Measurements from ENCODE around the gene PYGB.
"Not testable (repeated sequence)": the region's sequence is repeated elsewhere in the genome, so short reads cannot be mapped to it uniquely, and the experiment has no call there.

The PYGB gene

DNA sequence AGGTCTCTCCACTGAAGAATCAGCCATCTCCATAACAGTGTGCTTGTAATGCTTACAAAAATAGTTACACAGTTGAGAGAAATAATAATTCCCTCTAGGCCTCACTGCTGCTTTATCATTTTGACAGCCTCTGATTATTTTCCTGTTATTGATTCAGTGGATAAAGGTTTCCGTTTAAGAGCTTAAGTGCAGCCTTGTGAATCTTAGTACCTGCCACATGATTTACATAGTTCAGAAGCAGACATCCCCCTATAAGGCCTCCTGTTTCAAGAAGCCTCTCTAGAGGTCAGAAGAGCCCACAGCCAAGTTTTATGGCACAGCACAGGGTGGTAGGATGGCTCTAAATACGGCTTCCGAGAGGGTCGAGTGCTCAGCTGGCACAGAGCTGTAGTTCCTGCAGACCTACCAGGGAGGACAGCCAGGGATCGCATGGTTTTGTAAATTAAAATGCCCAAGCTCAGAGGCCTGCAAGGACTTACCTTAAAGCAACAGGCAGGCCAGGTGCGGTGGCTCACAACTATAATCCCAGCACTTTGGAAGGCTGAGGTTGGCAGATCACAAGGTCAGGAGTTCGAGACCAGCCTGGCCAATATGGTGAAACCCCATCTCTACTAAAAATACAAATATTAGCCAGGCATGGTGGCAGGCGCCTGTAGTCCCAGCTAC is 17.6 kb upstream of the PYGB start:
- ATAC-seq, result no peak

DNA sequence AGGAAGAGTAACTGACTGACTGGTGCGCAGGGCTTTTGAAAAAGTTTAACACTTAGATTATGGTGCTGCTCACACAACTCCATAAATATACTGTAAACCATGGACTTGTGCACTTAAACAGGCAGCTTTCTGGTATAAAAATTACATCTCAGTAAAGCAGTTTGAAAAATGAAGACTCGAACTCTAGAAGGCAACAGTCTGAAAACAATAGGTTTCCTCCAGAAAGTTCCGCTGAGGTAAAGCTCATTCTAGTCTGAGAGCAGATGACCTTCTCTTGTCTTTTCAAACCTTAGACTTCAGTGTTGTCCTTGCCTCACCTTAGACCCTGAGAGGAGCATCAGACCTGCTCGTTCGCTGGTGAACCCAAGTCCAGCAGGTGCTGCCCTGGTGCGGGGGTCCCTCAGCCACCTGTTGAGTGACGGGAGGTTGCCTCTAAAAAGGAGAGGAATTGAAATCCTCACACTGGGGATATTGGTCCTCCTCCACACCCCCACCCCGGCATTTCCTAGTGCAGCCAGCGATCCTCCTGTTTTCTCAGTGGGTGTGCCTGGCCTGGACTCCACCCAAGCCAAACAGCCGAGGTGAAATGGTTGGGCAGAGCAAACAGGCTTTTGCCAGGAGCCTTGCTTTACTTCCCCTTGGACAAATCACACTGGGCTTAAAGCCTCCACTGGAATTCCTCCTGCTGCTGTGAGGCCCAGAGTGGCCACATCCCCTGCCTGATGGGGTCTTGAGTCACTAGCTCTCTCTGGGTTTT is 14.7 kb upstream of the PYGB start:
- ATAC-seq, result no peak

DNA sequence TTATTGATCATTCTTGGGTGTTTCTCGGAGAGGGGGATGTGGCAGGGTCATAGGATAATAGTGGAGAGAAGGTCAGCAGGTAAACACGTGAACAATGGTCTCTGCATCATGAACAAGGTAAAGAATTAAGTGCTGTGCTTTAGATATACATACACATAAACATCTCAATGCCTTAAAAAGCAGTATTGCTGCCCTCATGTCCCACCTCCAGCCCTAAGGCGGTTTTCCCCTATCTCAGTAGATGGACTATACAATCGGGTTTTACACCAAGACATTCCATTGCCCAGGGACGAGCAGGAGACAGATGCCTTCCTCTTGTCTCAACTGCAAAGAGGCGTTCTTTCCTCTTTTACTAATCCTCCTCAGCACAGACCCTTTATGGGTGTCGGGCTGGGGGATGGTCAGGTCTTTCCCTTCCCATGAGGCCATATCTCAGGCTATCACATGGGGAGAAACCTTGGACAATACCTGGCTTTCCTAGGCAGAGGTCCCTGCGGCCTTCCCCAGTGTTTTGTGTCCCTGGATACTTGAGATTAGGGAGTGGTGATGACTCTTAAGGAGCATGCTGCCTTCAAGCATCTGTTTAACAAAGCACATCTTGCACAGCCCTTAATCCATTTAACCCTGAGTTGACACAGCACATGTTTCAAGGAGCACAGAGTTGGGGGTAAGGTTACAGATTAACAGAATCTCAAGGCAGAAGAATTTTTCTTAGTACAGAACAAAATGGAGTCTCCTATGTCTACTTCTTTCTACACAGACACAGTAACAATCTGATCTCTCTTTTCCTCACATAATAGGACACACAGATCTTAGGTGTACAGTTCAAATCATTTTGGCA is 13.7 kb upstream of the PYGB start:
- not testable (repeated sequence) for ATAC-seq

DNA sequence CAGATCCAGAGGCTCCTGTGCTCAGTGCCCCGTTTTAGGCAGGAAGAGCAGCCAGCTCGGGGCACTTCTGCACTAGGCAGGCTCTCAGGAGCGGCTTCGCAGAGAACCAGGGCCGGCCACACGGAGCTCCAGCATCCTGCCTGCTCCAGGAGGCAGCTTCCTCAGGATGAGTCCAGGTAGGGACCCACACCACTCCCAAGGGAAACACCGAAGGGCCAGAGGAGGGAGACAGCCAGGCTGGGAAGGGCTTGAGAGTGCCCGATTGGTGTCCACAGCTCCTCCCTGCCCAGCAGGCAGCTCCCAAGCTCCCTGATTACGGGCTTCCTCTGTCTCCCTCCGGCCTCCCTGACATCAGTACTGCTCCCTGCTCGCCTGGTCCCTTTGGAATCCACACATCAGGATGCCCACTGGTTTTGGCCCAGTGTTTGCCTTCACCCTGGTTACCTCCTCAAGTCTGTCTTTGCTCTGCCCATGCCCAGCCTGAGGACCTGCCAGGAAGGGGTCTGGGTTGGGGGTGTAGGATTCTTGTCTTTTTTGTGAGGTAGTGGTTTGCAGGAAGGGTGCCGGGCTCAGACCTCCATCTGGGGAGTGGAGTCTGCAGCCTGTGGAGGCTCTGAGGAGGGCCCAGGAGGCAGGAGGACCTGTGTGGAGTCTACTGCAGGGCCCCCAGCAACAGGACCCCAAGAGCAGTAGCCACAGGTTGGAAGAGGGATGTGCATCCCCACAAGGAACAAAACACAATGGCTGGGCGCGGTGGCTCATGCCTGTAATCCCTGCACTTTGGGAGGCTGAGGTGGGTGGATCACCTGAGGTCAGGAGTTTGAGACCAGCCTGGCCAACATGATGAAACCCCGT is 11.2 kb upstream of the PYGB start:
- no peak for ATAC-seq

DNA sequence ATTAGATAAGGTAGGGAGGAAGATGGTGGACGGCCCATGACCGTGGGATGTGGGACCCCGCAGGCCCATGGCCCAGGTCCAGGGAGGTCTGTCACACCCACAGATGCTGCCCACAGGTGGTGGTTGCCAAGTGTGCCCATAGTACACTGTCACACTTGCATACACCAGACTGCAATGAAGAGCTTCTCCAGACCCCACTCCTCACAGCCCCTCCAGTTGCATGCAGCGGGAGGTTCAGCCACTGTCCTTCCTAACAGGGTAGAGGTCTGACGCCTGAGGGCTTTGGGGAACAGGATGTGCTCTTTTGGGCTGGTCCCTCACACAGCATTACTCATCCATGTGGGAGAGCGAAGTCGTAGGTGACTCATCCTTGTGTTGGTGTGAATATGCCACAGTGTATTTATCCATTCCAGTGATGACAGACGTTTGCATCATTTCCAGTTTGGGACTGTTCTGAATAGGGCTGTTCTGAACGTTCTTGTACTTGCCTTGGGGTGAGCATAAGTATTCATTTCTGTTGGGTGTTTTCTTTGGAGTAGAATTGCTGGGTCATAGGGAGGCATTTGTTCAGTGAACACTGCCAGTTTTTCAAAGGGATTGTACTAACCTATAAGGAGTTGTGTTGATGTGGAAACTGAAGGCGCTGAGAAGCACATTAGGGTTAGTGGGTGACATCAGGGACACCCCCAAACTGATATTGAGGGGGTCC is 10.1 kb upstream of the PYGB start:
- peak; percentile 98 to 99 for ATAC-seq

DNA sequence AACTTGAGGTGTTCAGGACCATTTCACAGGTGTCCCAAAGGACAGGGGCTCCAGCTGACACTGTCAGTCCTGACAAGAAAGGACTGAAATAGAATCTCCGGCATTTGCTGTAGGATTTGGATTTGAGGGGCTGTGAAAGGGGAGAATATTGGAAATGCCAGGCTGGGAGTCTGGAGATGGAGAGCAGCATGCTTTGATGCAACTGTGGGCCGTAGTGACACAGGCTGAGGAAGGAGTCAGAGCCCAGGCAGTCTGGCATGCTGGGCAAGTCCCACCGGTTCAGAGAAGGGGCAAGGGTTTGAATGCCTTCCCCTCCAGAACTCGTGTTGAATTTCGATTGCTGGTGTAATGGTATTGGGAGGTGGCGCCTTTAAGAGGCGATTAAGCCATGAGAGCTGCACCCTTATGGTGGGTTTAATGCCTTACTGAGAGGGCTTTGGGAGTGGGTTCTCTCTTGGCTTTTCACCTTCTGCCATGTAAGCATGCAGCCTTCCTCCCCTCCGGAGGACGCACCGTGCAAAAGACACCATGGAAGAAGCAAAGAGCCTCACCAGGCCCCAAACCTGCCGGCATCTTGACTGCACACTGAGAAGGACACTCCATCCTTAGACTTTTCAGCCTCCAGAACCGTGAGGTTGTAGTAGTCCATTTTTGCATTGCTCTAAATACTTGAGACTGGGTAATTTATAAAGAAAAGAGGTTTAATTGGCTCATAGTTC is 9.4 kb upstream of the PYGB start:
- ATAC-seq, result no peak

DNA sequence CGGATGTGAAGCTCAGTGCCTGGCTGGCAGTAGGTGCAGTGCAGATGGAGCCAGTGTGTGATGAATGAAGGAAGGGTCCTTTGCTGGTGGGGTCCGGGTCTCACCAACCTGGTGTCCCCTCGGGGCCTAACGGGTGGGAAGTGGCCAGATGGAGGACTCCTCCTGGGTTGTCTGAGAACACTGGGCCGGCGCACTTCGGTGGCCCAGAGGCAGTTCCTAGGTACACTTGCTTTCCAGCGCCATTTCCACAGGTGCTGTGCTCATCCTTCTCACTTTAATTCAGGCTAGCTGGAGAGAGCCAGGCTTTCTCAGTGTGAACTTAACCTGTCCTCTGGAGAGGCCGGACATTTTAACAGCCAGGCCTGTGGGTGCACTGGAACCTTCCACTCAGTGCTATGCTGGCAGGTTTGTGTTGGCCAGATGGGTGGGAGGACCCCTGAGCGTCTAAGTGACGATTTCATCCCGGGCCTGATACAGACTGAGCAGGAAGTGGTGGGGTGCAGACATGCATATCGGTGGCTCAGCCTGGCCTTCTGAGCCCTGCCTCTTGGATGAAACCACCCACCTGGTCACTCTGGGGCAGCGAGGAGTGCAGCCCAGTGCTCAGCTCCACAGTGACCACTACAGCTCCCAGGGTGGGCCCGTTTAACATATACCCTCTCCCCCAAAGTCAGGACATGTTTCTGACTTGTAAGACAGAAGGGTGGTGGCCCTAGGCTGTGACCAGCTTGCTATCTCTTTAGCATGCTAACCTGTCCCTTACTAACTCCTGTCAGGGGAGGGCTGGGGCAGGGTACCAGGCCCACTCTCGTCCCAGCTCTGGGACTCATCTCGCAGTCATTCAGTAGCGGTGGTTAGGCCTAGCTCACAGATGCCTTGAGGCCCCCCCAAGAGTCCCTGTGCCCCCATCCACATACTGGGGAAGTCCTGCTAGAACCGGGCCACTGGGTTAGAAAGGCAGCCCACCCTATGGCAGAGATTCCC is 8.2 kb upstream of the PYGB start:
- ATAC-seq, result no peak

DNA sequence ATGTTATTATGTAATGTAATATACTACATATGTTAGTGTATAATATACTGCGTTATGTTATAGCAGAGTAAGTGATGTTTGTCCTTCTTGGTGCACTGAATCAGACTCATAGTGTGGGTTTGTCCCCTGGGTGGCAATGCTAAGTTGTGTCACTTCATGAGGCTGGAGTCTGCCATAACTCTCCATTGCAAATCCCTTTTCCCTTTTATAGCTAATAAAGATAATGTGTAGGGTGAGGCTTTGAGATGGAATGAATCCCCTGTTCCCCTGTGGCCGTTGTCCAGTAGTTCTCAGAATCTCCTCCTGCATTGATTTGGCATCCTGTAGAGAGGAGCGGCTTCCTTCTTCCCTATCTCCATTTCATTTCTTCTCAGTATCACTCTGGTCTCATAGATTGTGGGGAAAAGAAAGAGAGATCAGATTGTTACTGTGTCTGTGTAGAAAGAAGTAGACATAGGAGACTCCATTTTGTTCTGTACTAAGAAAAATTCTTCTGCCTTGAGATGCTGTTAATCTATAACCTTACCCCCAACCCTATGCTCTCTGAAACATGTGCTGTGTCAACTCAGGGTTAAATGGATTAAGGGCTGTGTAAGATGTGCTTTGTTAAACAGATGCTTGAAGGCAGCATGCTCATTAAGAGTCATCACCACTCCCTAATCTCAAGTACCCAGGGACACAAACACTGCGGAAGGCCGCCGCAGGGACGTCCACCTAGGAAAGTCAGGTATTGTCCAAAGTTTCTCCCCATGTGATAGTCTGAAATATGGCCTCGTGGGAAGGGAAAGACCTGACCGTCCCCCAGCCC is 6.8 kb upstream of the PYGB start:
- ATAC-seq, result not testable (repeated sequence)

DNA sequence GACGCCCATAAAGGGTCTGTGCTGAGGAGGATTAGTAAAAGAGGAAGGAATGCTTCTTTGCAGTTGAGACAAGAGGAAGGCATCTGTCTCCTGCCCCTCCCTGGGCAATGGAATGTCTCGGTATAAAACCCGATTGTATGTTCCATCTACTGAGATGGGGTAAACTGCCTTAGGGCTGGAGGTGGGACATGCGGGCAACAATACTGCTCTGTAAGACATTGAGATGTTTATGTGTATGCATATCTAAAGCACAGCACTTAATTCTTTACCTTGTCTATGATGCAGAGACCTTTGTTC is 6.3 kb upstream of the PYGB start:
- not testable (repeated sequence) for ATAC-seq

DNA sequence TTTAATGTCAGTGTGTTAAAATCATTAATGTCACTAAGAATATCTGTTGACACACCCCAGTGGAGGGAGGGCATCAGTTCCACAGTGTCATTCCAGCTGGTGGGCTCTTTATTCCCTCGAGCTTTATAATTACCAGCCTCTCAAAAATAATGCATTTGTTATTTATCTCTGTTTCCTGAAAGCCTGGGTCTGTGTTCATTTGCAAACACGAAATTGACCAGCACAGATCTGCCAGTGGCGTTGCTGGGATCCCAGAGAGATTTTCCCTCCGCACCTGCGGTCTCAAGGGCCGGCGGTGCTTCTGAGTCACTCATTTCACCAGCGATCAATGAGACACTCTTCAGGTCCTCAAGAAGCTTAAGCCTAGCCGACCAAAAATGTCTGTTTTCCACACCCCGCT is 5.7 kb upstream of the PYGB start:
- ATAC-seq, result no peak

DNA sequence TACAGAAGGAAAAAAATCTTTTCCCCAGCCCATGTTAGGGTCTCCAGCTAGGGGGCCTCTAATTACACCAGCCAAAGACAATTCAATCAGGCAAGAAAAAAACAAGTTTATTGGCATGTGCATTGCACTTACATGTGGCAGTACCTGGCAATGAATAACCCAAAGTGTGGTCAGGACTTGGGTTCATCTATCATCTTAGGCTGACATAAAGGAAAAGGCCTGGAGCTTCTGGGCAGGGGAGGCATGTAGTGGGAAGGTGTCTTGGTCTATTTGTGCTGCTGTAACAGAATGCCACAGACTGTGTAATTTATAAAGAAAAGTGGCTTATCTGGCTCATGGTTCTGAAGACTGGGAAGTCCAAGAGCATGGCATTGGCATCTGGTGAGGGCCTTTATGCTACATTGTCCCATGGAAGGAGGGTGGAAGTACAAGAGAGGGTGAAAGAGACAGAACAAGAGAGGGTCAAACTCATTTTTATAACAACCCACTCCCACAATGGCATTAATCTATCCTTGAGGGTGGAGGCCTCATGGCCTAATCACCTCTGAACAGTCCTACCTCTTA is 4.4 kb upstream of the PYGB start:
- no peak for ATAC-seq

DNA sequence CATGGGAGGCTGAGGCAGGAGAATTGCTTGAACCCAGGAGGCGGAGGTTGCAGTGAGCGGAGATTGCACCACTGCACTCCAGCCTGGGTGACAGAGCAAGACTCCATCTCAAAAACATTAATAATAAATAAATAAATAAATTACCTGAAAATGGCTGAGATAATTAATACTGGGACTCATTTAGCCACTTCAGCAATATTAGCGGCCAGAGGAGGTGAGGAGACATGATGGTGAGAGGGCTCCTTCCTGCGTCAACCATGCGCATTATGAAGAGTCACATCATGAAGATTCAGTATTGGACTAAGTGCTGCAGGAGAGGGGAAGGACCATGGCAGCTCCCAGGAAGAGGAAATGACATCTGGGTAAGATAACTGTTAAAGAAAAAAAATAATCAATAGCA is 2.9 kb upstream of the PYGB start:
- ATAC-seq, result no peak

DNA sequence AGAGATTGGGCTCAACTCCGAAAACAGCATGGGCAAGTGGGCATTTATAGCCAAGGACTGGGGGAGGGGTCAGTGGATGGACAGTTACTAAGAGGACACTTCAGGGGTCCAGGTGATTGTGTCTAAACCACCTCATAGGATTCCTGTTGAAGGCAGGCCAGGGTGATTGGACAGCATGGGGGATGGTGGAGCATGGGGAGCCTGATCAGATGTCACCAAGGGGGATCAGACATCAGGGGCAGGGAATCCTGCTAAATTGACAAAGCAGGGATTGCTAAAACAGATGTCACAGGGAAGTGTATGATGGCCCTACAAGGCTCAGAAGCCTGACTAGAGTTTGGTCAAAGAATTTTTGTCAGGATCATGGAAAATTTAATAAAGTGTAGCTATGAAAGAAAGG is 2.4 kb upstream of the PYGB start:
- no peak for ATAC-seq

DNA sequence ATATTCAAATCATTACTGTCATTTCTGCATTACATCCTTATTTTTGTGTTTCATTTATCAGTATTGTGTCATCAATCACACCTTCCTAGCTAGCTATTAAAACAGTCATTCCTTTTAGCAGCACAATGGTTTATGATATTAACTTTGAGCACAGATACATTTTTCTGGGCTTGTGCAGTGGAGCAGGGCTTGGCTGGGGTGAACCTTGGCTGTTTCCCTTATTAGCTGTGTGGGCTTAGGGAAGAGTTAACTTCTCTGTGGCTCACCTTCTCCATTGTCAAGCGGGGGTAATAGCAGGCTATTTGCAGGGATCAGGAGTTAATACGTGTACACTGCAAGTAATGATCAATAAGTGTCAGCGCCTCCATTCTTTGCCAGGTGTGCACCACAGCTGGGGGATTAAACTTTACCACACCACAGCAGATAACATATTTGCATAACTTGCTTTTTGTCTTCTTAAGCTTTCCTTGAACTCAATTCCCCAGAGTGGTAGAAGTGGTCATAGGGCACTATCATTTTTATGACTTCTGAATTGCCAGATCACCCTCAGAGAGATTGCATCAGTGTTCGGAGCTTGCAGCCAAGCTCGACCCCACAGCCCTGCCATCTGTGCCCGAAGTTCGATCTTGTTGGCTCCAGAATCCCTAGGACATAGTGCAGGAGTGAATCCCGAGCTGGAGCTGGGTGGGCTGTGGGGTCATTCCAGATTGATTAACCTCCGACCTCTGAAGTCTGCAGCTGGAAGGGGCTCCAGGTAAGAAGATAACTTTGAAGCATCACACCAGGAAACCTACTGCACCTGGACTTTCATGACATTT is 1.5 kb upstream of the PYGB start:
- ATAC-seq, result peak; percentile 3 to 25

DNA sequence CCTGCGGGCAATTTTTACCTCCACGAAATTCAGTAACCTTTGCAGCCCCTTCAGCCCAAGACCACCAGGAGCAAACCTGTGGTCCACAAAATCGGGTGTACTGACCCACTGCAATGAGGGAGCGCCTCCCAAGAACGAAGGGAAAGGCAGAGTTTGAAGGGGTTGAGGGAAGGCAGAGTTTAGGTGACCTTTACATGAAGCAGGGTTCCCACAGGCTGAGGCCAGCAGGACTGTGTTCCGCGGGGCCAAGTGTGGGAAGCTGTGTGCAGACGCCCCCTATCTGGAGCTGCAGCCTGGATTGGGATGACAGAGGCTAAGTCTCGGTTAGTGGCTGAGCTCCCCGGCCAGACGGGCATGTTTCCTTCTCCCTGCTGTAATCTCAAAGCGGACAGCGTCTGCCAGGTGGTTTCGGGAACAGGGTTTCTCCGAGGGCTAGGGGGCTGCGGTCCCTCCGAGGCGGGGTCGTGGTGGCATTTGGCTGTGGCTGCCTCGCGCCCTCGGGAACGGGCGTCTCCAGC is 826 bp upstream of the PYGB start:
- no peak for ATAC-seq

DNA sequence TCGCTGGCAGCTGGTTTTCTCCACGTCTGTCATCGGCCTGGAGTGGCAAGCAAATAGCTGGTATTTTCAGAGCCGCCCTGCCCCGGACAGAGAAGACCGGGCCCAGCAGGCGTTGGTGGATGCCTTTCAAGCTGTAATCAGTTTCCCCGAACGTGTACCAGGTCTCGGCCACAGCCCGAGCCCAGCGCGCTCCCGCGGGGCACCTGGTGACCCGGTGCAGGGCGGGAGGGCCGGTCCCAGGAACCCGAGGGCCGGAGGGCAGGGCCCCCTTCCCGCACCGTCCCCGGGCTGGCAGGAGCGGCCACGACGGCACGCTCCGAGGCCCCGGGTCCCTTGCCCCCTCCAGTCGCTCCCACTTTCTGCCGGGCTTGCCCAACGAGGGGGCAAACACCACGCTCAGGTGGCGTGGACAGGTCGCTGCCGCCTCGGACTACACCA is 348 bp upstream of the PYGB start:
- peak; percentile 31 to 32 for ATAC-seq

DNA sequence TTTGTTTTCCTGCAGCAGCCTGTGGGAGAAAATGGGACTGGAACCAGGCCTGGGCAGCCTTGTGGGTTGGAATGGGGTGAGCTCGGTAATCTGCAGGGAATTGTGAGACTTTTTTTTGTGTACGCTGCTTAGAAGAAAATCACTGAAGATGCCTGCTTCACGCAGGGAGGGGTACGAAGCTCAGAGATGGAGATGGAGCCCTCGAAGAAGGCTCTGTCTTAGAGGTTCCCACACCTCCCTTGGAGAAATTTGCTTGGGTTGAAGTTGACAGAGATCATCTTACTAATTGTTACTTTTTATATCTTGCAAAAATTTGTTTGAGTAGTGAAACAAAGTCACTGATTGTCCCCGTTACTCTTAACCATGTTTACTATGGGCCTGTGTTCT is 894 bp downstream of the PYGB start:
- ATAC-seq, result no peak

Measured in activated CD4-positive, CD25-positive, alpha-beta regulatory T cell treated with anti-CD3 and anti-CD28 coated beads, Interleukin-2, amount 50 U/mL, for 24 hours (primary cell).